Globus pallidus (tissue), 1 donor: Measurements from ENCODE around the gene DNAJC13.
A peak's percentile ranks its signal among the peaks of the same experiment; 100 is the strongest.

Source experiments
- DNase-seq: peaks from one replicate; pipeline ENCODE4 v3.0.0-alpha.2; 2015; ENCODE audit warnings: low spot score

DNAJC13 gene

GRCh38 chr3:132461544-132461943 is 44.2 kb downstream of the DNAJC13 start:
- no peak for DNase-seq

GRCh38 chr3:132464066-132464465 is 46.8 kb downstream of the DNAJC13 start:
- no peak for DNase-seq

GRCh38 chr3:132469326-132469725 is 52.0 kb downstream of the DNAJC13 start:
- no peak for DNase-seq

GRCh38 chr3:132486099-132486498 is 68.8 kb downstream of the DNAJC13 start:
- DNase-seq = no peak

- DNase-seq = no peak
Measured at GRCh38 chr3:132488151-132488550, 70.8 kb downstream of the DNAJC13 start.

GRCh38 chr3:132499071-132499470 is 81.8 kb downstream of the DNAJC13 start:
- peak; percentile 11 for DNase-seq

- DNase-seq = no peak
Measured at GRCh38 chr3:132503559-132503958, 86.3 kb downstream of the DNAJC13 start.

GRCh38 chr3:132504375-132504933 is 87.2 kb downstream of the DNAJC13 start:
- no peak for DNase-seq

GRCh38 chr3:132507657-132508056 is 90.4 kb downstream of the DNAJC13 start:
- no peak for DNase-seq

GRCh38 chr3:132509096-132509495 is 91.8 kb downstream of the DNAJC13 start:
- DNase-seq = no peak

- DNase-seq = no peak
Measured at GRCh38 chr3:132509506-132509905, 92.2 kb downstream of the DNAJC13 start.

- DNase-seq = no peak
Measured at GRCh38 chr3:132513057-132513456, 95.8 kb downstream of the DNAJC13 start.

GRCh38 chr3:132517311-132517710 is 100.0 kb downstream of the DNAJC13 start:
- DNase-seq = no peak

- DNase-seq = no peak
Measured at GRCh38 chr3:132519914-132520313, 102.6 kb downstream of the DNAJC13 start.

- DNase-seq = no peak
Measured at GRCh38 chr3:132521901-132522300, 104.6 kb downstream of the DNAJC13 start.

GRCh38 chr3:132522353-132522752 is 105.1 kb downstream of the DNAJC13 start:
- DNase-seq = no peak

GRCh38 chr3:132530624-132531023 is 113.3 kb downstream of the DNAJC13 start:
- no peak for DNase-seq

- peak; percentile 70 for DNase-seq
Measured at GRCh38 chr3:132535575-132536441, 118.5 kb downstream of the DNAJC13 start.

GRCh38 chr3:132536442-132537153 is 119.3 kb downstream of the DNAJC13 start:
- DNase-seq = no peak

GRCh38 chr3:132537297-132537696 is 120.0 kb downstream of the DNAJC13 start:
- no peak for DNase-seq

- no peak for DNase-seq
Measured at GRCh38 chr3:132538072-132538471, 120.8 kb downstream of the DNAJC13 start.

- no peak for DNase-seq
Measured at GRCh38 chr3:132539681-132540080, 122.4 kb downstream of the DNAJC13 start.

GRCh38 chr3:132542577-132542976 is 125.3 kb downstream of the DNAJC13 start:
- no peak for DNase-seq
